ENCODE data around the gene ELL3. TPM values are rescaled to one million over a fixed set of nuclear protein-coding genes. Genes with fewer than 3 reads are reported as not detected.
"Not testable (repeated sequence)": the region's sequence is repeated elsewhere in the genome, so short reads cannot be mapped to it uniquely, and the experiment has no call there.

Gene ELL3
- polyA plus RNA-seq, 1 donor (not counting 4 experiments of a cell fraction or from before 2014, with no cell fraction given) = 17.9 TPM

GRCh38 chr15:43746245-43746902 lies 30.4 kb downstream of the ELL3 start, which contains the start of gene PDIA3:
TSS of gene PDIA3 (plus strand) at chr15:43746438. CDS start at chr15:43746540, 102 bp downstream.
- H3K9me3 ChIP-seq (ENCODE audit: control insufficient read depth, low read depth, low read length); H3K27me3 ChIP-seq (ENCODE audit: control insufficient read depth, extremely low read depth, insufficient read depth, low read length); dilution Hi-C loops (cut with MboI; ENCODE audit: extremely low pct_ligation_motif_present, low sequenced_read_pairs); H3K9me1 ChIP-seq (ENCODE audit: control insufficient read depth, extremely low read depth, insufficient read depth, low read length); DNase-seq (ENCODE audit: low read depth, low spot score); H3K36me3 ChIP-seq (ENCODE audit: control insufficient read depth in 2 of 2, extremely low read depth in 1 of 2, insufficient read depth in 2 of 2, low read length in 2 of 2); FAIRE-seq: not testable (repeated sequence)
- H3K4me1 ChIP-seq (ENCODE audit: control insufficient read depth, extremely low read depth, insufficient read depth, low read length) = peaks cover 25% of the 10 kb centered on the region
- peak within 1 kb of the TSS; percentile 74 to 91 (median 78) for H3K4me3 ChIP-seq (ENCODE audit: control insufficient read depth in 2 of 3, extremely low read depth in 1 of 3, insufficient read depth in 2 of 3, low read depth in 1 of 3, low read length in 3 of 3)
- H4K20me1 ChIP-seq (ENCODE audit: control insufficient read depth, extremely low read depth, insufficient read depth, low read length) = peaks cover 21% of the 10 kb centered on the region
- peak within 1 kb of the TSS; percentile 94 for H3K9ac ChIP-seq (ENCODE audit: control insufficient read depth, extremely low read depth, insufficient read depth, low read length)
- peaks cover 50% of the 10 kb centered on the region for H3K79me2 ChIP-seq (ENCODE audit: control insufficient read depth, insufficient read depth, low read length)
- H2AFZ ChIP-seq (ENCODE audit: control insufficient read depth, low read length) = peak within 1 kb of the TSS; percentile 73
- H3K4me2 ChIP-seq (ENCODE audit: control insufficient read depth, extremely low read depth, insufficient read depth, low read depth, low read length) = peak within 1 kb of the TSS; percentile 91
- H3K27ac ChIP-seq (ENCODE audit: control insufficient read depth, insufficient read depth, low read length) = peak within 1 kb of the TSS; percentile 85

GRCh38 chr15:43735416-43735815 lies 41.4 kb downstream of the ELL3 start:
- no peaks in the 10 kb centered on the region for H3K9me1 ChIP-seq (ENCODE audit: control insufficient read depth, extremely low read depth, insufficient read depth, low read length)
- no peak overlapping the region for H3K4me3 ChIP-seq (ENCODE audit: control insufficient read depth in 2 of 3, extremely low read depth in 1 of 3, insufficient read depth in 2 of 3, low read depth in 1 of 3, low read length in 3 of 3)
- TF ChIP-seq EZH2 (IDR thresholded peaks at IDR 0.05; ENCODE audit: low read length) = no peak
- no peak for TF ChIP-seq CTCF (optimal IDR thresholded peaks at IDR 0.05 in 1 of 3, IDR thresholded peaks at IDR 0.05 in 1 of 3, conservative IDR thresholded peaks at IDR 0.05 in 1 of 3; ENCODE audit: extremely low read depth in 1 of 3, insufficient read depth in 2 of 3, low read length in 3 of 3)
- no peaks in the 10 kb centered on the region for H3K9me3 ChIP-seq (ENCODE audit: control insufficient read depth, low read depth, low read length)
- no peaks in the 10 kb centered on the region for H4K20me1 ChIP-seq (ENCODE audit: control insufficient read depth, extremely low read depth, insufficient read depth, low read length)
- H3K27me3 ChIP-seq (ENCODE audit: control insufficient read depth, extremely low read depth, insufficient read depth, low read length) = no peaks in the 10 kb centered on the region
- H3K79me2 ChIP-seq (ENCODE audit: control insufficient read depth, insufficient read depth, low read length) = no peaks in the 10 kb centered on the region
- H3K36me3 ChIP-seq (ENCODE audit: control insufficient read depth in 2 of 2, extremely low read depth in 1 of 2, insufficient read depth in 2 of 2, low read length in 2 of 2) = no peaks in the 10 kb centered on the region
- FAIRE-seq (no peak), DNase-seq (ENCODE audit: low read depth, low spot score) (no peak)
- no peak overlapping the region for H3K4me2 ChIP-seq (ENCODE audit: control insufficient read depth, extremely low read depth, insufficient read depth, low read depth, low read length)
- H3K4me1 ChIP-seq (ENCODE audit: control insufficient read depth, extremely low read depth, insufficient read depth, low read length) = no peaks in the 10 kb centered on the region
- no peak overlapping the region for H3K9ac ChIP-seq (ENCODE audit: control insufficient read depth, extremely low read depth, insufficient read depth, low read length)
- no peak overlapping the region for H3K27ac ChIP-seq (ENCODE audit: control insufficient read depth, insufficient read depth, low read length)
- dilution Hi-C loops (cut with MboI; ENCODE audit: extremely low pct_ligation_motif_present, low sequenced_read_pairs) = no loop called here
- no peak overlapping the region for H2AFZ ChIP-seq (ENCODE audit: control insufficient read depth, low read length)

GRCh38 chr15:43728053-43728725 lies 48.6 kb downstream of the ELL3 start:
- H3K36me3 ChIP-seq (ENCODE audit: control insufficient read depth in 2 of 2, extremely low read depth in 1 of 2, insufficient read depth in 2 of 2, low read length in 2 of 2); H2AFZ ChIP-seq (ENCODE audit: control insufficient read depth, low read length); H3K79me2 ChIP-seq (ENCODE audit: control insufficient read depth, insufficient read depth, low read length); DNase-seq (ENCODE audit: low read depth, low spot score); H3K4me1 ChIP-seq (ENCODE audit: control insufficient read depth, extremely low read depth, insufficient read depth, low read length); H4K20me1 ChIP-seq (ENCODE audit: control insufficient read depth, extremely low read depth, insufficient read depth, low read length); H3K9me1 ChIP-seq (ENCODE audit: control insufficient read depth, extremely low read depth, insufficient read depth, low read length); H3K4me3 ChIP-seq (ENCODE audit: control insufficient read depth in 2 of 3, extremely low read depth in 1 of 3, insufficient read depth in 2 of 3, low read depth in 1 of 3, low read length in 3 of 3); H3K9ac ChIP-seq (ENCODE audit: control insufficient read depth, extremely low read depth, insufficient read depth, low read length); H3K9me3 ChIP-seq (ENCODE audit: control insufficient read depth, low read depth, low read length); H3K27me3 ChIP-seq (ENCODE audit: control insufficient read depth, extremely low read depth, insufficient read depth, low read length); dilution Hi-C loops (cut with MboI; ENCODE audit: extremely low pct_ligation_motif_present, low sequenced_read_pairs); FAIRE-seq; H3K4me2 ChIP-seq (ENCODE audit: control insufficient read depth, extremely low read depth, insufficient read depth, low read depth, low read length); H3K27ac ChIP-seq (ENCODE audit: control insufficient read depth, insufficient read depth, low read length): not testable (repeated sequence)

GRCh38 chr15:43726306-43726705 lies 50.5 kb downstream of the ELL3 start:
- dilution Hi-C loops (cut with MboI; ENCODE audit: extremely low pct_ligation_motif_present, low sequenced_read_pairs); DNase-seq (ENCODE audit: low read depth, low spot score); H2AFZ ChIP-seq (ENCODE audit: control insufficient read depth, low read length); FAIRE-seq; H3K36me3 ChIP-seq (ENCODE audit: control insufficient read depth in 2 of 2, extremely low read depth in 1 of 2, insufficient read depth in 2 of 2, low read length in 2 of 2); H3K79me2 ChIP-seq (ENCODE audit: control insufficient read depth, insufficient read depth, low read length); H3K9me1 ChIP-seq (ENCODE audit: control insufficient read depth, extremely low read depth, insufficient read depth, low read length); H4K20me1 ChIP-seq (ENCODE audit: control insufficient read depth, extremely low read depth, insufficient read depth, low read length); H3K4me1 ChIP-seq (ENCODE audit: control insufficient read depth, extremely low read depth, insufficient read depth, low read length); H3K27ac ChIP-seq (ENCODE audit: control insufficient read depth, insufficient read depth, low read length); H3K4me3 ChIP-seq (ENCODE audit: control insufficient read depth in 2 of 3, extremely low read depth in 1 of 3, insufficient read depth in 2 of 3, low read depth in 1 of 3, low read length in 3 of 3); H3K27me3 ChIP-seq (ENCODE audit: control insufficient read depth, extremely low read depth, insufficient read depth, low read length); H3K4me2 ChIP-seq (ENCODE audit: control insufficient read depth, extremely low read depth, insufficient read depth, low read depth, low read length); H3K9ac ChIP-seq (ENCODE audit: control insufficient read depth, extremely low read depth, insufficient read depth, low read length); H3K9me3 ChIP-seq (ENCODE audit: control insufficient read depth, low read depth, low read length): not testable (repeated sequence)
